PC-9 (cell line): Measurements from ENCODE around the gene CA7. TPM values are rescaled to one million over a fixed set of nuclear protein-coding genes. Genes with fewer than 3 reads are reported as not detected.

Source experiments
- BruUV-seq: library from RNA; stranded (reverse); fragments of 400-500 nt; replicated peaks from 2 replicates; lab custom pipeline; 2021; lab: Mats Ljungman, UMichigan
- CTCF ChIA-PET: fragments of 300-600 bp; sonication (Branson Sonifier 250); formaldehyde crosslinking; loops from one replicate; lab custom pipeline; 2022; ENCODE audit warnings: antibody characterized with exemption; lab: Charles Lee
- POLR2A ChIA-PET: fragments of 300-600 bp; sonication (Branson Sonifier 250); formaldehyde crosslinking; loops from one replicate; lab custom pipeline; 2022; ENCODE audit warnings: antibody characterized with exemption; ENCODE audit not compliant: unreplicated experiment; lab: Charles Lee
- DNase-seq, 2 experiments: peaks; one replicate each; pipeline versions ENCODE4 v3.0.0 to v3.0.0-alpha.2; 2015 to 2022; ENCODE audit warnings: mixed read lengths in 1 of 2
- H2AFZ ChIP-seq: fragments of 200-600 bp; sonication (generic); 2 replicates; pipeline ENCODE4 v1.8.1; 2017; ENCODE audit warnings: antibody characterized with exemption
- H3F3A ChIP-seq: fragments of 200-600 bp; sonication (generic); 2 replicates; pipeline ENCODE4 v1.8.1; 2017; ENCODE audit warnings: antibody characterized with exemption, mild to moderate bottlenecking, low read depth; ENCODE audit not compliant: insufficient read depth
- H3K27ac ChIP-seq: fragments of 200-600 bp; sonication (generic); 2 replicates; pipeline ENCODE4 v1.6.1; 2016; ENCODE audit warnings: mixed run types
- H3K27me3 ChIP-seq: fragments of 200-600 bp; sonication (generic); 2 replicates; pipeline ENCODE4 v1.6.1; 2016; ENCODE audit warnings: low read depth, mixed run types; ENCODE audit not compliant: insufficient read depth
- H3K36me3 ChIP-seq: fragments of 200-600 bp; sonication (generic); 2 replicates; pipeline ENCODE4 v1.6.1; 2016; ENCODE audit warnings: low read depth, mixed run types
- H3K4me1 ChIP-seq: fragments of 200-600 bp; sonication (generic); replicated peaks from 2 replicates; pipeline ENCODE4 v1.6.1; 2016; ENCODE audit warnings: mixed run types; ENCODE audit not compliant: insufficient read depth
- H3K4me2 ChIP-seq: fragments of 200-600 bp; sonication (generic); 2 replicates; pipeline ENCODE4 v1.6.1; 2017; ENCODE audit warnings: mixed run types
- H3K4me3 ChIP-seq: fragments of 200-600 bp; sonication (generic); 2 replicates; pipeline ENCODE4 v1.6.1; 2016; ENCODE audit warnings: mixed run types
- H3K79me2 ChIP-seq: fragments of 200-600 bp; sonication (generic); 2 replicates; pipeline ENCODE4 v1.6.1; 2017; ENCODE audit warnings: low read depth, mixed run types
- H3K9me2 ChIP-seq: fragments of 200-600 bp; sonication (generic); 2 replicates; pipeline ENCODE4 v1.8.1; 2017; ENCODE audit warnings: mild to moderate bottlenecking; ENCODE audit not compliant: insufficient read depth
- H3K9me3 ChIP-seq: fragments of 200-600 bp; sonication (generic); 2 replicates; pipeline ENCODE4 v1.8.1; 2016; ENCODE audit warnings: low read depth; ENCODE audit not compliant: insufficient read depth
- H4K20me1 ChIP-seq: fragments of 200-600 bp; sonication (generic); 2 replicates; pipeline ENCODE4 v1.8.1; 2017; ENCODE audit not compliant: insufficient read depth
- CTCF ChIP-seq: fragments of 200-600 bp; sonication (generic); conservative IDR thresholded peaks from 2 replicates; pipeline ENCODE4 v1.6.1; 2017; ENCODE audit warnings: mixed run types, antibody characterized with exemption, mild to moderate bottlenecking, moderate library complexity
- EZH2 ChIP-seq: fragments of 200-600 bp; sonication (generic); IDR thresholded peaks from 2 replicates; pipeline ENCODE4 v1.8.0; 2017; ENCODE audit warnings: antibody characterized with exemption, low read depth
- intact Hi-C: fragments of 100-400 bp; cut with micrococcal nuclease; formaldehyde crosslinking; loops from one replicate; pipeline ENCODE4 v1.10.0; 2022; ENCODE audit not compliant: unreplicated experiment
- total RNA-seq: library from RNA; stranded (reverse); gene quantifications from 2 replicates; pipeline ENCODE4 v1.2.3, GENCODE V29; 2021

CA7 gene
- total RNA-seq, 1 experiment from 2014 or later: not detected

- Histone ChIP-seq H3K9me3 (no peaks in the 10 kb centered on the region), H3F3A (no peaks in the 10 kb centered on the region), H2AFZ (no peak overlapping the region), H3K9me2 (no peaks in the 10 kb centered on the region), H3K27me3 (no peaks in the 10 kb centered on the region), H3K4me3 (no peak overlapping the region), H3K36me3 (no peaks in the 10 kb centered on the region), H3K27ac (no peak overlapping the region), H3K4me1 (0 out of 2 replicates have a peak, but pooled peaks cover 6% of the 10 kb centered on the region), H4K20me1 (no peaks in the 10 kb centered on the region), H3K79me2 (no peaks in the 10 kb centered on the region), H3K4me2 (no peak overlapping the region)
- ChIA-PET POLR2A (interaction anchor here (0.6 kb wide), 1 partner anchor 1570 kb away, joined by 5 read pairs; no protein-coding TSS in a partner anchor), CTCF (no interaction called here)
- BruUV-seq: no TSS peak
- intact Hi-C loops: no loop called here
- TF ChIP-seq CTCF: no peak
- no peak for TF ChIP-seq EZH2
- no peak for DNase-seq
Observed at GRCh38 chr16:66846831-66847230, 2.6 kb downstream of the CA7 start.

GRCh38 chr16:66847533-66848067 lies 3.4 kb downstream of the CA7 start:
- POLR2A ChIA-PET: no interaction called here

GRCh38 chr16:66848172-66848571 lies 4.0 kb downstream of the CA7 start:
- no peak overlapping the region for H2AFZ ChIP-seq
- no peaks in the 10 kb centered on the region for H3K9me2 ChIP-seq
- intact Hi-C loops: no loop called here
- no peaks in the 10 kb centered on the region for H3F3A ChIP-seq
- ChIA-PET CTCF (interaction anchor here (0.6 kb wide), 1 partner anchor 101 kb away, joined by 3 read pairs; no protein-coding TSS in a partner anchor), POLR2A (no interaction called here)
- no peak for DNase-seq
- no peaks in the 10 kb centered on the region for H4K20me1 ChIP-seq
- H3K4me2 ChIP-seq: no peak overlapping the region
- H3K36me3 ChIP-seq: no peaks in the 10 kb centered on the region
- H3K9me3 ChIP-seq: no peaks in the 10 kb centered on the region
- H3K27me3 ChIP-seq: no peaks in the 10 kb centered on the region
- no TSS peak for BruUV-seq
- no peak overlapping the region for H3K4me3 ChIP-seq
- 0 out of 2 replicates have a peak, but pooled peaks cover 6% of the 10 kb centered on the region for H3K4me1 ChIP-seq
- no peaks in the 10 kb centered on the region for H3K79me2 ChIP-seq
- no peak overlapping the region for H3K27ac ChIP-seq
- TF ChIP-seq EZH2 (no peak), CTCF (no peak)

More at GRCh38 chr16:66847533-66848067, 3.4 kb downstream of the CA7 start:
- intact Hi-C loops: no loop called here
- H3K9me3 ChIP-seq: no peaks in the 10 kb centered on the region
- no peaks in the 10 kb centered on the region for H4K20me1 ChIP-seq
- 0 out of 2 replicates have a peak, but pooled peaks cover 6% of the 10 kb centered on the region for H3K4me1 ChIP-seq
- no peaks in the 10 kb centered on the region for H3F3A ChIP-seq
- H3K27me3 ChIP-seq: no peaks in the 10 kb centered on the region
- H3K27ac ChIP-seq: no peak overlapping the region
- CTCF ChIA-PET: interaction anchor here (0.6 kb wide), 1 partner anchor 17 kb away, joined by 3 read pairs; the partner anchor contains the start of gene NAE1
- H3K9me2 ChIP-seq: no peaks in the 10 kb centered on the region
- H3K4me3 ChIP-seq: no peak overlapping the region
- no peaks in the 10 kb centered on the region for H3K36me3 ChIP-seq
- BruUV-seq: no TSS peak
- no peak overlapping the region for H2AFZ ChIP-seq
- H3K4me2 ChIP-seq: no peak overlapping the region
- TF ChIP-seq EZH2 (no peak), CTCF (no peak)
- no peak for DNase-seq
- no peaks in the 10 kb centered on the region for H3K79me2 ChIP-seq
